GM18499 (cell line): Measurements from ENCODE around the gene COL6A2.
"Not testable (repeated sequence)": the region's sequence is repeated elsewhere in the genome, so short reads cannot be mapped to it uniquely, and the experiment has no call there.

Source experiments
- ATAC-seq: cut with Tn5 transposase; IDR thresholded peaks from one replicate; pipeline ENCODE4 v1.9.1; 2021; ENCODE audit warnings: moderate number of reproducible peaks; ENCODE audit not compliant: insufficient read depth, unreplicated experiment

The COL6A2 gene

GRCh38 chr21:46163380-46163779 is 65.5 kb downstream of the COL6A2 start:
- ATAC-seq, result no peak

- no peak for ATAC-seq
Observed at GRCh38 chr21:46165098-46165497, 67.2 kb downstream of the COL6A2 start.

GRCh38 chr21:46168238-46168637 is 70.3 kb downstream of the COL6A2 start:
- ATAC-seq, result no peak

GRCh38 chr21:46168659-46169386 is 70.9 kb downstream of the COL6A2 start:
- ATAC-seq, result no peak

GRCh38 chr21:46170436-46171193 is 72.7 kb downstream of the COL6A2 start:
- not testable (repeated sequence) for ATAC-seq

- no peak for ATAC-seq
Observed at GRCh38 chr21:46171585-46171984, 73.7 kb downstream of the COL6A2 start.

GRCh38 chr21:46171996-46172862 is 74.3 kb downstream of the COL6A2 start:
- ATAC-seq, result no peak

- no peak for ATAC-seq
Observed at GRCh38 chr21:46172863-46173528, 75.1 kb downstream of the COL6A2 start.

- no peak for ATAC-seq
Observed at GRCh38 chr21:46173573-46173972, 75.7 kb downstream of the COL6A2 start.

- not testable (repeated sequence) for ATAC-seq
Observed at GRCh38 chr21:46176443-46177129, 78.7 kb downstream of the COL6A2 start.

- ATAC-seq, result no peak
Observed at GRCh38 chr21:46178961-46179360, 81.0 kb downstream of the COL6A2 start.
